Measurements from ENCODE around the gene RUSC2.
"Not testable (repeated sequence)": the region's sequence is repeated elsewhere in the genome, so short reads cannot be mapped to it uniquely, and the experiment has no call there.

RUSC2 gene

DNA sequence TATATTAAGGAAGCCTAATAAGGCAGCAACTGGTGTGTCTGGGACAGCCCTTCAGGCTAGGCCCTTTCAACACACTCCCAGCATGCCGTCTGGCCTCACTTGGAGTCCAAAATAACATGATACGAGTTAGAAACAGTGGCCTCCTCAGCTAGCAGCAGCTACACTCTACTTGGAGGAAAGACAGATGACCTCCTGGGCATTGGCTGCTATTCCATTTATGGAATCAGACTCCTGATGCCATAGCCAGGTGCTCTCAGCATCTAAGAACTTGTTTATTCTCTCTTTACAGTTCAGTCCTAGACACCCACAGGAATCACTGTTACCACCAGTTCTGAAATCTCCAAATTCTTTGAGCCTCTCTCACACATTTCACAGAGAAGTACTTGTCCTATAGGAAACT, 31.8 kb downstream of the RUSC2 start:
- no peak for DNase-seq (ENCODE audit: low read depth in 2 of 2)

DNA sequence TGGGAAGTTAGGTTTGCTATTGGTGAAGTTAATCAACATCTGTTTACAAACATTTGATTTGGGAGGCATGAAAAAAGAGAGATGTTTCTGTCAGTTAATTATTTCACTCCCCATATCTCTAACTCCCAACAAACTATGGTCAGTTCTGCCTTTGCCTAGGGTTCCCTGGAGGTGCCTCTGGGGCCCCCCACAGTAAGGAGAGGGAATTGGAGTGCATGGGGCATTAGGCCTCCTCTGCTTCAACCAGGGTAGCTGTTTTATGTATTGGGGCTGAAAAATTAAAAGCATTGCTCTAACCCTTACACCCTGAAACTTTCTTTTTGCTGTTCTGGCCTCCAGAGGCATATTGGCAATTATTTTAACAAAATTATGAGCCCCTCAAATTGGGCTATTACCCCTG, 32.3 kb downstream of the RUSC2 start:
- no peak for DNase-seq (ENCODE audit: low read depth in 2 of 2)

DNA sequence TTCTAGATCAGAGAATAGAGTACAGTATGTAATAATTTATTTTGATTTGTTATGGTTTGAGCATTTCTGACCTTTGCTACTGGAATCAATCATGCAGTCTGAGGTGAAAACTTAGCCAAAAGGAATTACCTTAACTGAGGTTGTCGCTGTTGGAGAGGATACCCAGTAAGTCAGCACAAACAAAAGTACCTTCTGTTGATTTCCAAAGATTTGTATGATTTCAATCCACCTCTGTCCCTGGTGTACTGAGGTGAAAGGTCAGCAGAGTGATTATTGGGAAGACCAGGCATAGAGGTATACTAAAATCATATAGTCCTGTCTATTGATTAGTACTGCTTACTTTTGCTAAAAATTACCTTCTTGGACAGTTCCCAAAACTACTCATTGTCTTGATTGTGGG, 32.8 kb downstream of the RUSC2 start:
- DNase-seq (ENCODE audit: low read depth in 2 of 2) = no peak

GRCh38 chr9:35523556-35523955, 33.6 kb downstream of the RUSC2 start:
- DNase-seq (ENCODE audit: low read depth in 2 of 2) = not testable (repeated sequence)

DNA sequence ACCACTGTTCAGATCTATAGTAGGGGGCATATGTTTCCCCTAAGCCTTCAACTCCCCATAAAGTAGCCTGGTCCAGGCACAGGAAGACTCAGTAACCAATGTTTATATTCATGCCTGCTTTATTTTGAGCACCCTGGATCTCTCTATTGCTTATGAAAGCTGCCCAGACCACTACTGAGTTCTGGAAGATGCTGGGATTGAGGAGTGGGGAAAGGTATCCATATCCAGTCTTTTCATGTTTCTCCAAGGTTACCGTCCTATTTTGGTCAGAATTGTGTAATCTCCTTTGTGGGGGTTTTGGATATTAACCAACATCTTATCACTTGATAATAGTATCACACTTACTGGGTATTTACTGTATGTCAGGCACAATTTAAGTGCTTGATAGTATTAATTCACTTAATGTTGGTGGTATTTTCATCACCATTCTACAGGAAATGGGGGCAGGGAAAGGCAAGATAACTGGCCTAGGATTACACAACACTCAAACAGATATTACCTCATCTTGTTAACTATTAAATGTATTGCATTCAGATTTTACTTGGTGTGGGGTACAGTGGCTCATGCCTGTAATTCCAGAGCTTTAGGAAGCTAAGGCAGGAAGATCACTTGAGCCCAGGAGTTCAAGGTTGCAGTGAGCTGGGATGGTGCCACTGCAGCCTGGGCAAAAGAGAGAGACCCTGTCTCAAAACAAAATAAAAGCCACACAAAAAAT, 36.3 kb downstream of the RUSC2 start:
- no peak for DNase-seq (ENCODE audit: low read depth in 2 of 2)

- no peak for DNase-seq (ENCODE audit: low read depth in 2 of 2)
Measured at GRCh38 chr9:35529161-35529823, 39.4 kb downstream of the RUSC2 start.

- no peak for DNase-seq (ENCODE audit: low read depth in 2 of 2)
Measured at GRCh38 chr9:35533398-35533797, 43.5 kb downstream of the RUSC2 start.

GRCh38 chr9:35534921-35535320, 45.0 kb downstream of the RUSC2 start:
- DNase-seq (ENCODE audit: low read depth in 2 of 2) = not testable (repeated sequence)

DNA sequence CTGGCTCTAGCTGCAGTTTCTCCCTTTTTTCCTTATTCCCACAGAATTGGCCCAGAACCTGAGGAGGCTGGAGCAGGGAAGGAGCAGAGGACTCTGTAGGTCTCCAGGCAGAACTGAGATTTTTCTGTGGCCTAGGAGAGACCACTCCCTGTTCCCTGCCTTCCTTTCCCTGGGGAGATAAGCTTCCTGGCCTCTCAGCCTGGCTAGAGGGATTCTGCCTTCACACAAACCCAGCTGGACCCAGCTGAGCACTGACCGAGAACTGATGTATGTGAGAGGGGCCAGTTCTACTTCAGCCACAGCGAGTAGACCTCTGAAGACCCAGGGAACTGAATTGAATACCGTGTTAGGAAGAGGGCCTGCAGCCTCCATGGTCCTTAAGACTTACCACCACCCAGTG, 48.0 kb downstream of the RUSC2 start:
- no peak for DNase-seq (ENCODE audit: low read depth in 2 of 2)

DNA sequence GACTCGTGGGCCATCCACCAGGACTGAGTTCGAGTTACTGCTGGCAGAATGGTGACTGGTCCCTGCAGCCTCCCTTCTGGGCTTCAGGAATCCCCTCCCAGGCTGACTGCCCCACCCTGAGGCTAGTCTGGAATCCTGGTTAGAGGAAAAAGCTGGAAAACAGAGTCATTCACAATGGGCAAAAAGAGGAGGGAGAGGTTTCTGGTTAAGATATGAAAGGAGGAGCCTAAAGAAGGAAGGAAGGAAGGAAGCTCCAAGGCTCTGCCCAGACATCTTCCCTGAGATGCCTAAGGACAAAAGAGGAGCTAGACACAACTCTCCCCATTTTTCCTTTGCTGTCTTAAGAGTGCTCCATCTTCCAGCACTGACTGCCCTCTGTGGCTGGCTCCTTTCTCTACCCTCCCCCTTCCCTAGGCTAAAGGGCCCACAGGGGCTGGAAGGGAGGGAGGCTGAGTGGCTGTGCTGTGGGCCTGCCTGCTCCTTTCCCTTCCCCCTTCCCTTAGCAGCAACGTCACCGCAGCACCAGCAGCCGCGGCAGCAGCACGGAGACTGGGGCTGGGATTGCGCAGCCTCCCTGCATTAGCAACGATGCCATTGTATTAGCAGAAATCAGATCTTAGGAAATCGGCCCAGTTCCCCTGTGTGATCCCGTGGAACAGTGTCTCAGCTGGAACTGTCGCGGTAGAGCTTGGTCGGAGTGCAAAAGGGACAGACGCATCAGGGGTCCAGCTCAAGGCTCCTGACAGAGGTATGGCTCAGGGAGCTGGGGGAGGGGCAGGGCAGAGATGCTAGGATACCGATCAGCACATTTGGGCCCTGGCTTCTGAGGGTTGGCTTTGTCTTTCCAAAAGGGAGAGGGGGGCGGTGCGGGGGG, 48.7 kb downstream of the RUSC2 start:
- no peak for DNase-seq (ENCODE audit: low read depth in 2 of 2)
